Putamen (tissue), 1 donor: ENCODE results near the gene CR2.
"Not testable (repeated sequence)": the region's sequence is repeated elsewhere in the genome, so short reads cannot be mapped to it uniquely, and the experiment has no call there.

ENCODE experiments used
- DNase-seq: peaks from one replicate; pipeline ENCODE4 v3.0.0-alpha.2; 2016; ENCODE audit warnings: low spot score

Gene CR2

DNA sequence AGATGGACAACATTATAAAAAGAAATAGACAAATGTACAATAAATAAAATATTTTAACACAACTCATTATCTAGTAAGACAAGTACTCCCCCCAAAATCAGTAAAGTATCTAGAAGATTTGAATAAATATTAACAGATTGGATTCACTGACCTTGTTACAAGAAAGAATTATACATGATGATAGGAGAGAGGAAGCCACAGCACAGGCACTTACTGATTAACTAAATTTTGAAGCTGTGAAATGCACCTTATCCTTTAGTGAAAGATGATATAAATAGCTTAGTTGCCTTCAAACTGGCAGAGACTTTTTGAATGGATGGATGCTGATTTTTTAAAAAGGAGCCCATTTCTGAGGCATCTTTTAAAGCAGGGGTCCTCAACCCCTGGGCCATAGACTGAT lies 50.3 kb downstream of the CR2 start:
- no peak for DNase-seq

DNA sequence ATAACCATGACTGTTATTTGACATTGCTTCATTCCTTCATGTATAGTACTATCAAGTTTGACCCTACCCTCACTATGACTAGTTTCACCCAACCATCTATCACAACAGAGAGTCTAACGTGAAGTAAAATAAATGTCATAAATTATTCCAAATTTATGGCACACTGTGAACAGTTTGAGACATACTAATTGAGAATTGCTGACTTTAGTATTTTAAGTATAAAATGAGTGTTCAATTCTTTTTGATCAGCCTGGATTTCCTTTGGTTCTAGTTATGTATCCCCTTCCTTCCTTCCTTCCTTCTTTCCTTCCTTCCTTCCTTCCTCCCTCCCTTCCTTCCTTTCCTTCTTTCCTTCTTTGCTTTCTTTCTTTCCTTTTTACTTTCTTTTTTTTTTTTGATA lies 56.3 kb downstream of the CR2 start:
- no peak for DNase-seq

DNA sequence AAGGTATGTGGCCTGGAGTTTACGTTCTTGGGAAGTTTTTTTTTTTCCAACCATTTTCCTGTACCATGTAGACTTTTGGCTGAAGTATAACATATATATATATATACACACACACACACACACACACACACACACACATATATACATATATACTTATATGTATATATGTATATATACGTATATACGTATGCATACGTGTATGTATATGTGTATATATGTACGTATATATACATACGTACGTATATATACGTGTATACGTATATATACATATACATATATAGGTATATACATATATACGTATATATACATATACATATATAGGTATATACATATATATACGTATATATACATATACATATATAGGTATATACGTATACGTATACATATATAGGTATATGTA lies 60.8 kb downstream of the CR2 start:
- no peak for DNase-seq

DNA sequence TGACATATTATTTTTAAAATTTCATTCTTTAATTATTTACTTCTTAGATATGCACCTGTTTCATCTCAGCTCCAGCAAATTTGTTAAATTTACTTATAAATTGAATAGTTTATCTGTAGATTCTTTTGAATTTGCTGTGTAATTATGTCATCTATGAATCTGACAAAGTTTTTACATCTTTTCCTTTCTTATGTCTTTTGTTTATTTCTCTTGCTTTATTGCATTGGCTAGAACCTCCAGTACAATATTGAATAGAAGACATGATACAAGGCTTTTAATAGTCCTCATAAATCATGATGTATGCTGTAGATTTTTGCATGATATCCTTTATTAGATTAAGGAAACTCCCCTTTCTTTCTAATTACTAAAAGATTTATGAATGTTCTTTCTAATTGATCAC lies 62.6 kb downstream of the CR2 start:
- no peak for DNase-seq

DNA sequence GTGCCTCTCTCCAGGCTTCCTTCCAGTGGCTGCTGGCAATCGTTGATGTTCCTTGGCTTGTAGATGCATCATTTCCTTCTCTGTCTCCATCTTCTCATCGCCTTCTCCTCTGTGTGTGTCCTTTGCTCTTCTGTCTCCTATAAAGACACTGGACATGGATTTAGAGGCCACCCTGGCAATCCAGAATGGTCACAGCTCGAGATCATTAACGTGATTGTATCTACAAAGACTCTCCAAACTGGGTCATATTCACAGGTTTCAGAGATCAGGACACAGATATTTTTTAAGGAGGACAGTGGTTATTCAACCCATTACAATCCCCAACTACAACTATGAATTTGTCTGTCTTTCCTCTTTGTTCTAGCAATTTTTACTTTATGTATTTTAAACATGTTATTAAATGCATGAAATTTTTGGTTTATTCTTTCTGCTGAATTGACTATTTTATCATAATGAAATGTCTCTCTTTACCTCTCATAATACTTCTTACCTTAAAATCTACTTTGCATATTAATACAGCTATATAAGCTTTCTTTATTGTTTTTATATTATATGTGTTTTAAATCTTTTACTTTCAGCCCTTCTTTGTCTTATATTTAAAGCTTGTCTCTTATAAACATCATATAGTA lies 64.6 kb downstream of the CR2 start:
- DNase-seq, result no peak

DNA sequence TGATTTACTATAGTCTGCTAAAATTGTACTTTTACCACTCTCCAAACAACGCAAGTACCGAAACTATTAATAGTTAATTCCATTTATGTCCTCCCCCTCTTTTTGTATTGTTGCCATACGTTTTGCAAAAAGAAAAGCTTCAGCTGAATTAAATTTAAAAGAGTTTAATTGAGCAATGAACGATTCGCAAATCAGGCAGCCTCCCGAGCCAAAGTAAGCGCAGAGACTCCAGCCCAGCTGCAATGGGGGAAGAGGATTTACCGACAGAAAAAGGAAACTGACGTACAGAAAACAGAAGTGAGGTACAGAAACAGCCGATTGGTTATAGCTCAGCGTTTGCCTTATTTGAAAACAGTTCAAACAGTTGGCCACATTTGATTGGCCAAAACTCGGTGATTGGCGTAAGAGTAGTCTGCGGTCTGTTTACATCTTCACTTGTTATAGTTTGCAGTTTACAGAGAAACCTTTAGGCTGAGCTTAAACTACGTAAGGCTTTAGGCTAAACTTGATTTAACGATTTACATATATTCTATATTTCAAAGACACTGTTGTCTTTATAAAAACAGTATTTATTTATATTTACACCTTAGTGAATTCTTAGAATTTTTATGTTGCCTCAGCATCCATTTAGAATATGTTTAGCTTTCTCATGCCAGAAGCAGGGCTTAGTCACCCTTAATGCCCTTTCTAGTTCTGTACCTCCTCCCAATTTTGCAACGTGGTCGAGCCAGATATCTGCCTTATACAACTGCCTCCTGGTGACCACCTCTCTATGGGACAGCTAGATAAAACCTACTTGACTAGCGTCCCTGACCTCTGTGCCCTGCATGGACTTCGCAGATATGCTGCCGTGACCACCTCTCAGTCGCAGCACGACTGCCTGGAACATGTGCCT lies 65.6 kb downstream of the CR2 start:
- DNase-seq, result no peak

DNA sequence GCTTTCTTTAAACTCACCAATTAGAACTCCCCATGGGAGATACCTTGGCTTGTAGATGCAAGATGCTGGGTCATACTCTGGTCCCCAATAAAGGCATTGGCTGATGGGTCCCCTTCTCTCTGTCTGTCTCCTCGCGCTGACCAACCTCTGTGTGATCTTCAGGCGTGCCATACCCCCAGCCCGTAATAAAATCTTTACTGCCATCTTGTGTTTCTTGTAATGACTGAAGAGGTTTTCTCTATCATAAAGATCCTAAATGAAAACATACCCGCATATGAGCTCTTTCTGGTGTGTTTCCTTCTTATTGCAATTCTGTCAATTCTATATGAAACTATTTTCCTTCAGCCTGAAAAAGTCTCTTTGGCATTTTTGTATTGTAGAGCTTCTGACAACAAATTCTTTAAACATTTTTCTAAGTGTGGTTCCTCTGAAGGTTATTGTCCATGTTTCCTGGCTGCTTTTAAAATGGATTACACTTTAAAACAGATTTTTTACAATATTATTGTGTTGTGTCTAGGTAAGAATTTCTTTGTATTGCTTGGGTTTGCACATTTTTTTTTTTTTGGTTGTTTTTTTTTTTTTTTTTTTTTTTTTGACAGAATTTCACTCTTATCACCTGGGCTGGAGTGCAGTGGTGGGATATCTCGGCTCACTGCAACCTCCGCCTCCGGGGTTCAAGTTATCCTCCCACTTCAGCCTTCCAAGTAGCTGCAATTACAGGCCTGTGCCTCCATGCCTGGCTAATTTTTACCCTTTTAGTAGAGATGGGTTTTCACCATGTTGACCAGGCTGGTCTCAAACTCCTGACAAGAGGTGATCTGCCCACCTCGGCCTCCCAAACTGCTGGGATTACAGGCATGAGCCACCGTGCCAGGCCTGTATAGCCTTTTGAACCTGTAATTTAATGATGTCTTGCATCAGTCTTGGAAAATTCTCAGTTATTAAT lies 66.5 kb downstream of the CR2 start:
- not testable (repeated sequence) for DNase-seq

DNA sequence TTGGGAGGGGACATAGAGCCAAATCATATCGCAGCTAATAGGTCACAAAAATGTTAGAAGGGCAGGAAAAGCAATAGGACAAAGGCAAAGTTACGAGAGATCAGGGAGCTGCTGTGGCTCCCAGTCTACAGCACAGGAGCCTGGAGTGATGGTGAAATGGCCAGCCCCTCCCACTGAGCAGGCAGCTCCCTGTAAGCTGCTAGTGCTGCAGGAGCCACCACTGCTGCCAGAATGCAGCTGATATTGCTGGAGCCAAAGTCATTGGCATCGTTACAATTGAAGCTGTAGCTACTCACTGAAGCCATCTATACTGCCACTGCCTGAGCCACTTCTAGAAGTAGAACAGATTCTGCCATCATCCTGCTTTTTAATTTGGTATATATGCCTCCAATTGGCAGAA lies 71.1 kb downstream of the CR2 start:
- not testable (repeated sequence) for DNase-seq

DNA sequence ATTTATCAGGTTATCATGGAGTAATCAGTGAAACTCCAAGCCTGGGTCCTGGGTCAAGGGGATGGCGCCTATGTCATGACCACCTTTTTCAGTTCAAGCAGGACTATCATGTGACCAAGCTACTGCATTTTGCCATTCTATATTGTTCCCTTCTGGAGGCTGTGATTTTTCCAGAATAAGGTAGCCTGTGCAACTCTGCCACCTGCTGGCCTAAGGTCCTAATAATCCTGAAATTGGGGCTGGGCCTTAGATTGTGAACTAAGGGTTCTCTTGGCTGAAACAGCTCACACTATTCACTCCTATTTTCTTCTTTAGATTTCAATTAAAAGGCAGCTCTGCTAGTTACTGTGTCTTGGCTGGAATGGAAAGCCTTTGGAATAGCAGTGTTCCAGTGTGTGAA lies 74.3 kb downstream of the CR2 start:
- not testable (repeated sequence) for DNase-seq

DNA sequence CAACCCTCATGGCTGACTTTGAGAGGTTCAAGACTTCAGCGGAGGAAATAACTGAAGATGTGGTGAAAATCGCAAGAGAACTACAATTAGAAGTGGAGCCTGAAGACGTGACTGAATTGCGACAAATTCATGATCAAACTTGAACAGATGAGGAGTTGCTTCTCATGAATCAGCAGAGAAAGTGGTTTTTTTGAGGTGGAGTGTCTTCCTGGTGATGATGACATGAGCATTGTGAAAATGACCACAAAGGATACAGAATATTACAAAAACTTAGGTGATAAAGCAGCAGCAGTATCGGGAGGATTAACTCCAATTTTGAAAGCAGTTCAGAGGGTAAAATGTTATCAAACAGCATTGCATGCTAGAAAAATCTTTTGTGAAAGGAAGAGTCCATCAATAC lies 82.1 kb downstream of the CR2 start:
- not testable (repeated sequence) for DNase-seq
